ENCODE results near the gene TANGO2.

DNA sequence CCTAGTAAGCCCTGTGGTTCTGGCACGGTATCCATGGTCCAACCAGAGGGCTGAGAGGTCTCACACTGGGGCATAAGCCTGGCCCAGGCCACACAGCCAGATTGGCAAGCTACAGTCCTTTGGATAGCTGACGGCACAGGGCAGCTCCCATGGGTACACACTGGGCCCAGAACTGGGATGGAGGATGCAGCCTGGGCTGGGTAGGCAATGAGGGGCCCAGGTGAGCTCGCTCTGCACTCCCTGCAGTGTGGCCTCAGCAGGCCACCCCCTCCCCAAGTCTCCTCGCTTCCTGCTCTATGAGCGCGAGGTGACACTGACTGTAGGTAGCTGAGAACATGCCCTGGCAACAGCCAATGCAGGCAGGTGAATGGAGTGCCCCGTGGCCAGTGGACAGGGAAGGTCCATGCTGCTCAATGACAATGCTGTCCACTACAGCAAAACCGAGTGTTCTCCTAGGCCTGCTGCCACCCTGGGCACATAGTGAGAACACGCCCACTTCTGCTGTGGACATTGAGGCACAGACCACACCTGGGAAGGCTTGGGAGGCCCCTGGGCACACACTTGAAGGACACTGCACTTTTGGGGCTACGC lies 8.1 kb upstream of the TANGO2 start:
- TF ChIP-seq FOXM1 (IDR thresholded peaks at IDR 0.05; ENCODE audit: borderline replicate concordance) = no peak
- TF ChIP-seq SP1 (IDR thresholded peaks at IDR 0.05) = no peak
- no peak for TF ChIP-seq ARNT (IDR thresholded peaks at IDR 0.05)
- TF ChIP-seq, protein P1, sequence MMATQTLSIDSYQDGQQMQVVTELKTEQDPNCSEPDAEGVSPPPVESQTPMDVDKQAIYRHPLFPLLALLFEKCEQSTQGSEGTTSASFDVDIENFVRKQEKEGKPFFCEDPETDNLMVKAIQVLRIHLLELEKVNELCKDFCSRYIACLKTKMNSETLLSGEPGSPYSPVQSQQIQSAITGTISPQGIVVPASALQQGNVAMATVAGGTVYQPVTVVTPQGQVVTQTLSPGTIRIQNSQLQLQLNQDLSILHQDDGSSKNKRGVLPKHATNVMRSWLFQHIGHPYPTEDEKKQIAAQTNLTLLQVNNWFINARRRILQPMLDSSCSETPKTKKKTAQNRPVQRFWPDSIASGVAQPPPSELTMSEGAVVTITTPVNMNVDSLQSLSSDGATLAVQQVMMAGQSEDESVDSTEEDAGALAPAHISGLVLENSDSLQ (IDR thresholded peaks at IDR 0.05) = no peak
- TF ChIP-seq SUZ12 (IDR thresholded peaks at IDR 0.05) = no peak
- TF ChIP-seq FOXA1 (IDR thresholded peaks at IDR 0.05) = no peak
- no peak for TF ChIP-seq BHLHE40 (IDR thresholded peaks at IDR 0.05; ENCODE audit: borderline replicate concordance)
- TF ChIP-seq TARDBP (IDR thresholded peaks at IDR 0.05) = no peak
- no peak for TF ChIP-seq FOXK2 (IDR thresholded peaks at IDR 0.05)
